ENCODE results near the gene MOSPD3.
"Not testable (repeated sequence)": the region's sequence is repeated elsewhere in the genome, so short reads cannot be mapped to it uniquely, and the experiment has no call there.

MOSPD3 gene

GRCh38 chr7:100611983-100612729, at the start of gene MOSPD3:
MOSPD3 (plus strand) TSS chr7:100612540; CDS start chr7:100612792, 252 bp downstream.
- peak; percentile 100 for DNase-seq (ENCODE audit: low read depth)

GRCh38 chr7:100563100-100563564, 49.2 kb upstream of the MOSPD3 start:
- DNase-seq (ENCODE audit: low read depth), result no peak

- DNase-seq (ENCODE audit: low read depth), result peak; percentile 69
Observed at GRCh38 chr7:100563809-100564400, 48.4 kb upstream of the MOSPD3 start.

GRCh38 chr7:100564405-100564804, 47.9 kb upstream of the MOSPD3 start:
- not testable (repeated sequence) for DNase-seq (ENCODE audit: low read depth)

GRCh38 chr7:100565133-100565571, 47.2 kb upstream of the MOSPD3 start:
- no peak for DNase-seq (ENCODE audit: low read depth)

- no peak for DNase-seq (ENCODE audit: low read depth)
Observed at GRCh38 chr7:100566018-100566531, 46.3 kb upstream of the MOSPD3 start.

GRCh38 chr7:100567031-100567730, 45.2 kb upstream of the MOSPD3 start:
- DNase-seq (ENCODE audit: low read depth), result peak; percentile 42

- no peak for DNase-seq (ENCODE audit: low read depth)
Observed at GRCh38 chr7:100567751-100568175, 44.6 kb upstream of the MOSPD3 start.

- no peak for DNase-seq (ENCODE audit: low read depth)
Observed at GRCh38 chr7:100568176-100568895, 44.0 kb upstream of the MOSPD3 start.

- DNase-seq (ENCODE audit: low read depth), result peak; percentile 56
Observed at GRCh38 chr7:100568896-100569844, 43.2 kb upstream of the MOSPD3 start.

GRCh38 chr7:100570954-100571828, 41.1 kb upstream of the MOSPD3 start:
- DNase-seq (ENCODE audit: low read depth), result no peak

- DNase-seq (ENCODE audit: low read depth), result no peak
Observed at GRCh38 chr7:100571829-100572116, 40.6 kb upstream of the MOSPD3 start.

GRCh38 chr7:100572281-100572948, 39.9 kb upstream of the MOSPD3 start:
- DNase-seq (ENCODE audit: low read depth), result no peak

- DNase-seq (ENCODE audit: low read depth), result no peak
Observed at GRCh38 chr7:100572949-100573675, 39.2 kb upstream of the MOSPD3 start.

GRCh38 chr7:100573691-100574361, 38.5 kb upstream of the MOSPD3 start, which contains the start of gene SAP25:
SAP25 (minus strand) TSS chr7:100573900; CDS start chr7:100573742, 158 bp downstream.
- DNase-seq (ENCODE audit: low read depth), result no peak

GRCh38 chr7:100574362-100575205, 37.8 kb upstream of the MOSPD3 start:
- no peak for DNase-seq (ENCODE audit: low read depth)

GRCh38 chr7:100575206-100575631, 37.1 kb upstream of the MOSPD3 start:
- no peak for DNase-seq (ENCODE audit: low read depth)

Data from iris pigment epithelial cell (primary cell).